H9 (cell line): ENCODE measurements around the gene CCDC154. TPM values are rescaled to one million over a fixed set of nuclear protein-coding genes. Genes with fewer than 3 reads are reported as not detected.

ENCODE experiments used
- DNase-seq: peaks from one replicate; pipeline ENCODE4 v3.0.0-alpha.2; 2017
- H2AFZ ChIP-seq: one replicate; pipeline ENCODE4 v1.6.1; 2013; ENCODE audit warnings: mild to moderate bottlenecking, low read length, control low read depth, moderate library complexity
- H2AK5ac ChIP-seq: 2 replicates; pipeline ENCODE4 v1.6.1; 2013; ENCODE audit warnings: low read length, control low read depth, mixed read lengths; ENCODE audit not compliant: insufficient read length
- H2BK120ac ChIP-seq: one replicate; pipeline ENCODE4 v1.6.1; 2013; ENCODE audit warnings: low read depth, mild to moderate bottlenecking, low read length, control low read depth, inconsistent platforms; ENCODE audit not compliant: poor library complexity, severe bottlenecking
- H2BK12ac ChIP-seq: 2 replicates; pipeline ENCODE4 v1.6.1; 2013; ENCODE audit warnings: low read length, control low read depth, mixed read lengths, low read depth; ENCODE audit not compliant: insufficient read length
- H2BK15ac ChIP-seq: 2 replicates; pipeline ENCODE4 v1.6.1; 2013; ENCODE audit warnings: low read depth, low read length, control low read depth
- H2BK20ac ChIP-seq: one replicate; pipeline ENCODE4 v1.6.1; 2013; ENCODE audit warnings: low read depth, mild to moderate bottlenecking, low read length, control low read depth, inconsistent platforms; ENCODE audit not compliant: poor library complexity, severe bottlenecking
- H2BK5ac ChIP-seq: 2 replicates; pipeline ENCODE4 v1.6.1; 2013; ENCODE audit warnings: low read length, control low read depth, mixed read lengths; ENCODE audit not compliant: insufficient read length
- H3K14ac ChIP-seq: 2 replicates; pipeline ENCODE4 v1.6.1; 2013; ENCODE audit warnings: low read length, control low read depth; ENCODE audit not compliant: insufficient read depth
- H3K18ac ChIP-seq: 2 replicates; pipeline ENCODE4 v1.6.1; 2013; ENCODE audit warnings: low read depth, mild to moderate bottlenecking, mixed read lengths, low read length, control low read depth; ENCODE audit not compliant: insufficient read length
- H3K23ac ChIP-seq: 2 replicates; pipeline ENCODE4 v1.6.1; 2013; ENCODE audit warnings: low read length, control low read depth, mixed read lengths, low read depth; ENCODE audit not compliant: insufficient read length
- H3K23me2 ChIP-seq: 2 replicates; pipeline ENCODE4 v1.6.1; 2013; ENCODE audit warnings: low read depth, mild to moderate bottlenecking, mixed read lengths, low read length, control low read depth; ENCODE audit not compliant: insufficient read length, poor library complexity, severe bottlenecking
- H3K27ac ChIP-seq: 2 replicates; pipeline ENCODE4 v1.5.1; 2013; ENCODE audit warnings: low read length, control low read depth, mixed read lengths, low read depth; ENCODE audit not compliant: insufficient read length
- H3K27me3 ChIP-seq: 2 replicates; pipeline ENCODE4 v1.6.1; 2013; ENCODE audit warnings: low read length, control low read depth, inconsistent platforms; ENCODE audit not compliant: insufficient read depth
- H3K4ac ChIP-seq: 2 replicates; pipeline ENCODE4 v1.6.1; 2013; ENCODE audit warnings: low read depth, mild to moderate bottlenecking, control low read depth, inconsistent platforms, low read length, moderate library complexity
- H3K4me1 ChIP-seq: 2 replicates; pipeline ENCODE4 v1.6.1; 2013; ENCODE audit warnings: low read length, control low read depth, inconsistent platforms; ENCODE audit not compliant: insufficient read depth
- H3K4me2 ChIP-seq: 2 replicates; pipeline ENCODE4 v1.6.1; 2013; ENCODE audit warnings: low read length, control low read depth, mixed read lengths; ENCODE audit not compliant: insufficient read length, insufficient read depth
- H3K56ac ChIP-seq: 2 replicates; pipeline ENCODE4 v1.6.1; 2013; ENCODE audit warnings: low read depth, mild to moderate bottlenecking, mixed read lengths, low read length, control low read depth; ENCODE audit not compliant: insufficient read length
- H3K79me1 ChIP-seq: 2 replicates; pipeline ENCODE4 v1.6.1; 2013; ENCODE audit warnings: low read depth, mild to moderate bottlenecking, moderate library complexity, low read length, control low read depth, inconsistent platforms; ENCODE audit not compliant: insufficient read depth, poor library complexity, severe bottlenecking
- H3K79me2 ChIP-seq: 2 replicates; pipeline ENCODE4 v1.6.1; 2013; ENCODE audit warnings: low read length, control low read depth, inconsistent platforms; ENCODE audit not compliant: insufficient read depth
- H3K9ac ChIP-seq: 2 replicates; pipeline ENCODE4 v1.6.1; 2013; ENCODE audit warnings: low read length, control low read depth, mixed read lengths; ENCODE audit not compliant: insufficient read length; ENCODE audit errors: extremely low read depth
- H3K9me3 ChIP-seq: one replicate; pipeline ENCODE4 v1.6.1; 2013; ENCODE audit warnings: low read depth, low read length, inconsistent platforms; ENCODE audit not compliant: control insufficient read depth
- H3T11ph ChIP-seq: one replicate; pipeline ENCODE4 v1.6.1; 2013; ENCODE audit warnings: mild to moderate bottlenecking, low read length, control low read depth, inconsistent platforms
- H4K20me1 ChIP-seq: one replicate; pipeline ENCODE4 v1.6.1; 2013; ENCODE audit not compliant: control insufficient read depth, insufficient read length, insufficient read depth
- H4K5ac ChIP-seq: 2 replicates; pipeline ENCODE4 v1.6.1; 2013; ENCODE audit warnings: low read depth, mild to moderate bottlenecking, mixed read lengths, low read length, control low read depth; ENCODE audit not compliant: insufficient read length
- H4K8ac ChIP-seq: replicated peaks from 2 replicates; pipeline ENCODE4 v1.6.1; 2013; ENCODE audit warnings: low read length, control low read depth, mixed read lengths, low read depth; ENCODE audit not compliant: insufficient read length
- H4K91ac ChIP-seq: 2 replicates; pipeline ENCODE4 v1.6.1; 2013; ENCODE audit warnings: low read depth, mild to moderate bottlenecking, moderate library complexity, mixed read lengths, low read length, control low read depth; ENCODE audit not compliant: insufficient read length
- H3K27ac Mint-ChIP-seq, 3 experiments: 2 replicates in 2 of 3; 3 replicates in 1 of 3; pipeline ENCODE4 v1.8.0; 2020 to 2021; ENCODE audit warnings: mixed read lengths in 3 of 3, mild to moderate bottlenecking in 1 of 3, moderate library complexity in 1 of 3
- H3K27me3 Mint-ChIP-seq: 2 replicates; pipeline ENCODE4 v1.8.0; 2021; ENCODE audit warnings: low read depth, mild to moderate bottlenecking, moderate library complexity, mixed read lengths
- H3K36me3 Mint-ChIP-seq, 3 experiments: 2 replicates in 2 of 3; 3 replicates in 1 of 3; pipeline ENCODE4 v1.8.0; 2020 to 2021; ENCODE audit warnings: low read depth in 3 of 3, mixed read lengths in 3 of 3; ENCODE audit not compliant: insufficient read depth in 1 of 3
- H3K4me1 Mint-ChIP-seq, 2 experiments: 2 replicates each; pipeline ENCODE4 v1.8.0; 2020; ENCODE audit warnings: mixed read lengths in 2 of 2
- H3K4me3 Mint-ChIP-seq, 2 experiments: 2 replicates in 1 of 2; 3 replicates in 1 of 2; pipeline ENCODE4 v1.8.0; 2020 to 2021; ENCODE audit warnings: mild to moderate bottlenecking in 2 of 2, mixed read lengths in 2 of 2, moderate library complexity in 1 of 2
- H3K9me3 Mint-ChIP-seq, 2 experiments: 2 replicates in 1 of 2; 3 replicates in 1 of 2; pipeline ENCODE4 v1.8.0; 2020; ENCODE audit warnings: mild to moderate bottlenecking in 2 of 2, mixed read lengths in 2 of 2, moderate library complexity in 1 of 2
- WGBS: extraction: QIAGEN DNeasy Blood & Tissue Kit; methylation state at CpG from one replicate; pipeline ENCODE4 v1.1.7; 2013; ENCODE audit warnings: missing lambda C conversion rate, low lambda C conversion rate, mixed read lengths; ENCODE audit not compliant: insufficient read length; ENCODE audit errors: extremely low coverage; 5-methylcytosine and 5-hydroxymethylcytosine counted together
- total RNA-seq: library from RNA; stranded (reverse); gene quantifications from 2 replicates; pipeline ENCODE4 v1.2.1, GENCODE V29; 2021
- TF ChIP-seq, protein P1 (sequence below): fragments of 200-600 bp; sonication (generic); conservative IDR thresholded peaks from 3 replicates; pipeline ENCODE4 v1.8.0; 2021; ENCODE audit warnings: antibody characterized with exemption, mild to moderate bottlenecking

CCDC154 gene
- total RNA-seq, 1 experiment from 2014 or later = 1.3 TPM

DNA sequence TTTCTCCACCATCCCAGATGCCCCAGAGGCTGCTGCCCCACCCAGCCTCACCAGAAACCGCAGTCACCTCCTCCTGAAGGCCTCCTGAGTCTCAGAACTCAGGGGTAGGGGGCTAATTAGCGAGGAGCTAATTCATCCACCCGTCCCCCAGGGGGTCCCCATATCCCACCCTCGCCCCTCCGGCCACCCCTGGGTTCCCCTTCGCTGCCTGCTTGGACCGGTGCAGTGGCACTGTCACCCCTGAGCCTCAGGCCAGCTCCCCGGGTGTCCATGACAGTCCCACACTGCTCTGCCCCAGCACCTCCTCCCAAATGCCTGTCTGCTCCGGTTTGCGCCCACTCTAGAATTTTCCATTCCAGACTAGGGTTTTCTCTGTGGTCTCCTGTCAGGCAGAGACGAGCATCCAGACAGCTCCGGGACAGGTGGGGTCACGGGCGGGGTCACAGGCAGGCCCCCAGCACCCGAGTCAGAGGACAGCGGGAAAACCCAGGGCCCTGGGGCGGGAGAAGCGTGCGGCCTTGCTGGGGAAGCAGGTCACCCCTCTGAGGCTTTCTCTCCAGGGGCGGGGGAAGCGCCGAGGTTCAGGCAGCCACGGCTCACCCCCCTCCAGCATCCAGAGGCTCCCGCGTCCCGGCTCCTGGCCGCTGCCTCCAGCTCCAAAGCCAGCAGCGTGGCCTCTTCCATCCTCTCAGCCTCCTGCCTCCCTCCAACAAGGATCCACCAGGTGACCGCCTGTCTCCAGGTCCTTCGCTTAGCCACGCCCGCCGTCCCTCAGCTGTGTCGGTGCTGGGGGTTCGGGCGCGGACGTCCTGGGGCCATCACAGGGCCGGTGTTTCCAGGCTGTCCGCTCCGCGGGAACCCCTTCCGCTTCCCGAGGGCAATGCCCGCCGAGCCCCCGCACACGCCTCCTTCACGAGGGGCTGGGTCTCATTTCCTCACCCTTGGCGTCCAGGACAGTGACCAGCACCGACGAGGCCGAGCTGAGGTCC lies 16.6 kb downstream of the CCDC154 start:
- Mint-ChIP-seq H3K4me1 (no peaks in the 10 kb centered on the region; a peak in 1 of 4 replicates), H3K36me3 (no peaks in the 10 kb centered on the region), H3K27ac (no peak overlapping the region), H3K9me3 (no peaks in the 10 kb centered on the region), H3K27me3 (no peaks in the 10 kb centered on the region; the same call in 1 of the 2 replicates), H3K4me3 (no peak overlapping the region)
- no peak overlapping the region for H4K5ac ChIP-seq
- H2BK12ac ChIP-seq = no peak overlapping the region
- no peak overlapping the region for H2BK5ac ChIP-seq
- peak overlapping the region; percentile 72; the same call in 1 of the 2 replicates for H3K4ac ChIP-seq
- H2BK15ac ChIP-seq = no peak overlapping the region
- H3T11ph ChIP-seq = no peak overlapping the region
- no peaks in the 10 kb centered on the region for H4K20me1 ChIP-seq
- H4K91ac ChIP-seq = peak overlapping the region; percentile 77
- H3K27ac ChIP-seq = no peak overlapping the region
- H3K79me2 ChIP-seq = no peaks in the 10 kb centered on the region
- WGBS = no CpG with 5 or more reads among the region's 53 CpGs
- no peaks in the 10 kb centered on the region for H3K4me1 ChIP-seq
- H3K18ac ChIP-seq = peak overlapping the region; percentile 57
- H3K9me3 ChIP-seq = no peaks in the 10 kb centered on the region
- H3K23me2 ChIP-seq = no peaks in the 10 kb centered on the region
- no peak overlapping the region for H2BK20ac ChIP-seq
- no peak overlapping the region for H3K4me2 ChIP-seq
- H2AK5ac ChIP-seq = no peak overlapping the region
- TF ChIP-seq, protein P1, sequence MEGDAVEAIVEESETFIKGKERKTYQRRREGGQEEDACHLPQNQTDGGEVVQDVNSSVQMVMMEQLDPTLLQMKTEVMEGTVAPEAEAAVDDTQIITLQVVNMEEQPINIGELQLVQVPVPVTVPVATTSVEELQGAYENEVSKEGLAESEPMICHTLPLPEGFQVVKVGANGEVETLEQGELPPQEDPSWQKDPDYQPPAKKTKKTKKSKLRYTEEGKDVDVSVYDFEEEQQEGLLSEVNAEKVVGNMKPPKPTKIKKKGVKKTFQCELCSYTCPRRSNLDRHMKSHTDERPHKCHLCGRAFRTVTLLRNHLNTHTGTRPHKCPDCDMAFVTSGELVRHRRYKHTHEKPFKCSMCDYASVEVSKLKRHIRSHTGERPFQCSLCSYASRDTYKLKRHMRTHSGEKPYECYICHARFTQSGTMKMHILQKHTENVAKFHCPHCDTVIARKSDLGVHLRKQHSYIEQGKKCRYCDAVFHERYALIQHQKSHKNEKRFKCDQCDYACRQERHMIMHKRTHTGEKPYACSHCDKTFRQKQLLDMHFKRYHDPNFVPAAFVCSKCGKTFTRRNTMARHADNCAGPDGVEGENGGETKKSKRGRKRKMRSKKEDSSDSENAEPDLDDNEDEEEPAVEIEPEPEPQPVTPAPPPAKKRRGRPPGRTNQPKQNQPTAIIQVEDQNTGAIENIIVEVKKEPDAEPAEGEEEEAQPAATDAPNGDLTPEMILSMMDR = no peak
- H3K79me1 ChIP-seq = no peaks in the 10 kb centered on the region
- no peaks in the 10 kb centered on the region for H3K27me3 ChIP-seq
- H4K8ac ChIP-seq = no peak overlapping the region
- H3K14ac ChIP-seq = peak overlapping the region; percentile 34; the same call in 1 of the 2 replicates
- H3K56ac ChIP-seq = no peak overlapping the region
- no peak for DNase-seq
- no peak overlapping the region for H3K9ac ChIP-seq
- no peak overlapping the region for H2AFZ ChIP-seq
- no peak overlapping the region for H2BK120ac ChIP-seq
- no peak overlapping the region for H3K23ac ChIP-seq
